Neutrophil (primary cell): ENCODE measurements around the gene NPLOC4.

Experiments
- H3K27ac ChIP-seq: fragments of 200-600 bp; sonication (generic); 2 replicates; pipeline ENCODE4 v1.5.1; 2016; ENCODE audit warnings: mild to moderate bottlenecking, moderate library complexity
- H3K27me3 ChIP-seq: fragments of 200-600 bp; sonication (generic); 2 replicates; pipeline ENCODE4 v1.6.0; 2016; ENCODE audit warnings: mild to moderate bottlenecking
- H3K36me3 ChIP-seq: fragments of 200-600 bp; sonication (generic); 2 replicates; pipeline ENCODE4 v1.5.1; 2017
- H3K4me1 ChIP-seq, 2 experiments: fragments of 200-600 bp in 1 of 2; sonication (generic) in 1 of 2; 1 replicate in 1 of 2; 2 replicates in 1 of 2; pipeline versions ENCODE4 v1.5.1 to v1.6.1; 2013 to 2016; ENCODE audit warnings: low read depth in 1 of 2, low read length in 1 of 2, mild to moderate bottlenecking in 1 of 2, moderate library complexity in 1 of 2; ENCODE audit not compliant: control insufficient read depth in 1 of 2, insufficient read depth in 1 of 2
- H3K4me3 ChIP-seq, 2 experiments: fragments of 200-600 bp in 1 of 2; sonication (generic) in 1 of 2; 1 replicate in 1 of 2; 2 replicates in 1 of 2; pipeline ENCODE4 v1.5.1; 2013 to 2016; ENCODE audit warnings: low read depth in 1 of 2, low read length in 1 of 2, mild to moderate bottlenecking in 1 of 2, moderate library complexity in 1 of 2
- H3K9me3 ChIP-seq: fragments of 200-600 bp; sonication (generic); 2 replicates; pipeline ENCODE4 v1.5.1; 2016
- CTCF ChIP-seq: fragments of 200-600 bp; sonication (generic); IDR thresholded peaks from 2 replicates; pipeline ENCODE4 v1.5.1; 2016; ENCODE audit warnings: antibody characterized with exemption

Gene NPLOC4

GRCh38 chr17:81640011-81640410 lies 3.1 kb upstream of the NPLOC4 start:
- Histone ChIP-seq H3K4me3 (no peak overlapping the region), H3K9me3 (no peaks in the 10 kb centered on the region), H3K36me3 (no peaks in the 10 kb centered on the region), H3K4me1 (peaks cover 18 to 19% of the 10 kb centered on the region in 2 experiments), H3K27me3 (peaks cover 4% of the 10 kb centered on the region), H3K27ac (no peak overlapping the region)
- no peak for TF ChIP-seq CTCF

- H3K27ac ChIP-seq, result no peak overlapping the region
- no peak for TF ChIP-seq CTCF
- peaks cover 19 to 21% of the 10 kb centered on the region in 2 experiments for H3K4me1 ChIP-seq
Measured at GRCh38 chr17:81638683-81639082, 1.8 kb upstream of the NPLOC4 start.

GRCh38 chr17:81635973-81636504 lies 873 bp downstream of the NPLOC4 start:
- no peaks in the 10 kb centered on the region for H3K36me3 ChIP-seq
- no peak for TF ChIP-seq CTCF
- peak overlapping the region; percentile 90 for H3K27ac ChIP-seq
- peaks cover 4% of the 10 kb centered on the region for H3K27me3 ChIP-seq
- peaks cover 19 to 21% of the 10 kb centered on the region in 2 experiments for H3K4me1 ChIP-seq
- no peaks in the 10 kb centered on the region for H3K9me3 ChIP-seq
- H3K4me3 ChIP-seq, result peak overlapping the region; percentile 68 to 78

More at GRCh38 chr17:81638683-81639082, 1.8 kb upstream of the NPLOC4 start:
- Histone ChIP-seq H3K9me3 (no peaks in the 10 kb centered on the region), H3K36me3 (no peaks in the 10 kb centered on the region), H3K27me3 (peaks cover 4% of the 10 kb centered on the region), H3K4me3 (no peak overlapping the region)

- Histone ChIP-seq H3K4me3 (peak overlapping the region in 1 of 2 experiments; percentile 68), H3K27ac (no peak overlapping the region), H3K27me3 (peaks cover 4% of the 10 kb centered on the region), H3K36me3 (no peaks in the 10 kb centered on the region), H3K9me3 (no peaks in the 10 kb centered on the region), H3K4me1 (peaks cover 19 to 21% of the 10 kb centered on the region in 2 experiments)
- TF ChIP-seq CTCF, result no peak
Measured at GRCh38 chr17:81635431-81635830, 1.5 kb downstream of the NPLOC4 start.

- no peak overlapping the region for H3K4me3 ChIP-seq
- H3K27ac ChIP-seq, result no peak overlapping the region
- peaks cover 34% of the 10 kb centered on the region for H3K36me3 ChIP-seq
- no peaks in the 10 kb centered on the region for H3K9me3 ChIP-seq
- no peaks in the 10 kb centered on the region for H3K27me3 ChIP-seq
- no peak for TF ChIP-seq CTCF
- peaks cover 12 to 17% of the 10 kb centered on the region in 2 experiments for H3K4me1 ChIP-seq
Measured at GRCh38 chr17:81631482-81631881, 5.4 kb downstream of the NPLOC4 start.
